Fibroblast of mammary gland (primary cell): ENCODE data around the gene PTH2R.

Experiments
- DNase-seq: peaks from one replicate; pipeline ENCODE4 v3.0.0-alpha.2; 2010; ENCODE audit warnings: low read depth
- H3K4me3 ChIP-seq: 2 replicates; pipeline ENCODE4 v1.5.1; 2011; ENCODE audit warnings: low read depth, mild to moderate bottlenecking, low read length, moderate library complexity; ENCODE audit not compliant: control insufficient read depth
- CTCF ChIP-seq: conservative IDR thresholded peaks from 2 replicates; pipeline ENCODE4 v1.5.1; 2011; ENCODE audit warnings: low read depth, low read length, inconsistent platforms; ENCODE audit not compliant: control insufficient read depth, insufficient read depth

PTH2R gene

DNA sequence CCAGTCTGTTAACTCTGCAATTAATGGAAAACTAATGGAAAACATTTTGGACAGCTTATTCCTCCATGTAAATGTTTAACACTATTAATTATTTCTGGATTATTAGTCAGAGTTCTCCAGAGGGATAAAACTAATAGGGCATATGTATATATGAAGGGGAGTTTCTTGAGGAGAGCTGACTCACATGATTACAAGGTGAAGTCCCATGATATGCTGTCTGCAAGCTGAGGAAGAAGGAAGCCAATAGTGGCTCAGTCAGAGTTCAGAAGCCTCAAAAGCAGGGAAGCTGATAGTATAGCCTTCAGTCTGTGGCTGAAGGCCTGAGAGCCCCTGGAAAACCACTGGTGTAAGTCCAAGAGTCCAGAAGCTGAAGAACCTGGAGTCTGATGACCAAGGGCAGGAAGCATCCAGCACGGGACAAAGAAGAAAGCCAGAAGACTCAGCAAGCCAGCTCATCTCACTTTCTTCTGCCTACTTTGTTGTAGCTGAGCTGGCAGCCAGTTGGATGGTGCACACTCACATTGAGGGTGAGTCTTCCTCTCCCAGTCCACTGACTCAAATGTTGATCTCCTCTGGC lies 136.0 kb downstream of the PTH2R start:
- no peak for DNase-seq
- no peak for TF ChIP-seq CTCF
- no peak overlapping the region for H3K4me3 ChIP-seq
